PC-3 (cell line): ENCODE measurements around the gene EXO1. TPM values are rescaled to one million over a fixed set of nuclear protein-coding genes. Genes with fewer than 3 reads are reported as not detected.

Experiments used
- ATAC-seq: fragments of 200-7000 bp; cut with Tn5 transposase; 2 replicates; pipeline ENCODE4 v1.9.1; 2020; ENCODE audit warnings: mild to moderate bottlenecking, moderate library complexity
- BruUV-seq: library from RNA; stranded (reverse); fragments of 400-500 nt; replicated peaks from 2 replicates; lab custom pipeline; 2021; lab: Mats Ljungman, UMichigan
- CTCF ChIA-PET: fragments of 300-600 bp; sonication (Branson Sonifier 250); formaldehyde crosslinking; loops from one replicate; lab custom pipeline; 2022; ENCODE audit warnings: antibody characterized with exemption; lab: Charles Lee
- POLR2A ChIA-PET: fragments of 300-600 bp; sonication (Branson Sonifier 250); formaldehyde crosslinking; loops from one replicate; lab custom pipeline; 2022; ENCODE audit warnings: antibody characterized with exemption; ENCODE audit not compliant: unreplicated experiment; lab: Charles Lee
- DNase-seq: peaks from one replicate; pipeline ENCODE4 v3.0.0-alpha.2; 2015
- H2AFZ ChIP-seq: fragments of 300-600 bp; sonication (generic); 2 replicates; pipeline ENCODE4 v1.6.0; 2016; ENCODE audit warnings: antibody characterized with exemption, low read length
- H3F3A ChIP-seq: fragments of 300-600 bp; sonication (generic); one replicate; pipeline ENCODE4 v1.6.0; 2017; ENCODE audit warnings: antibody characterized with exemption, low read length, control low read depth, mild to moderate bottlenecking; ENCODE audit not compliant: unreplicated experiment
- H3K27ac ChIP-seq: fragments of 300-600 bp; sonication (generic); 2 replicates; pipeline ENCODE4 v1.5.1; 2016; ENCODE audit warnings: mild to moderate bottlenecking, low read length
- H3K27me3 ChIP-seq: fragments of 300-600 bp; sonication (generic); 2 replicates; pipeline ENCODE4 v1.6.1; 2016; ENCODE audit warnings: low read length, mixed read lengths
- H3K36me3 ChIP-seq: fragments of 300-600 bp; sonication (generic); 2 replicates; pipeline ENCODE4 v1.6.1; 2016; ENCODE audit warnings: low read depth, mixed run types, low read length, mixed read lengths
- H3K4me1 ChIP-seq: fragments of 300-600 bp; sonication (generic); 2 replicates; pipeline ENCODE4 v1.5.1; 2016; ENCODE audit warnings: low read length; ENCODE audit not compliant: insufficient read depth
- H3K4me2 ChIP-seq: fragments of 300-600 bp; sonication (generic); 2 replicates; pipeline ENCODE4 v1.6.0; 2016; ENCODE audit warnings: low read length
- H3K4me3 ChIP-seq: fragments of 300-600 bp; sonication (generic); 2 replicates; pipeline ENCODE4 v1.5.1; 2016; ENCODE audit warnings: mild to moderate bottlenecking, low read length, mixed read lengths
- H3K79me2 ChIP-seq: fragments of 300-600 bp; sonication (generic); 2 replicates; pipeline ENCODE4 v1.6.1; 2017; ENCODE audit warnings: low read length, mixed read lengths
- H3K9ac ChIP-seq: fragments of 300-600 bp; sonication (generic); 2 replicates; pipeline ENCODE4 v1.6.0; 2016; ENCODE audit warnings: mild to moderate bottlenecking, low read length
- H3K9me2 ChIP-seq: fragments of 300-600 bp; sonication (generic); replicated peaks from 2 replicates; pipeline ENCODE4 v1.6.1; 2016; ENCODE audit warnings: mixed run types, low read length, mixed read lengths
- H3K9me3 ChIP-seq: fragments of 300-600 bp; sonication (generic); 2 replicates; pipeline ENCODE4 v1.6.1; 2016; ENCODE audit warnings: low read length, mixed read lengths
- H4K20me1 ChIP-seq: fragments of 300-600 bp; sonication (generic); 2 replicates; pipeline ENCODE4 v1.6.1; 2016; ENCODE audit warnings: low read length, mixed read lengths
- CTCF ChIP-seq: fragments of 300-600 bp; sonication (generic); conservative IDR thresholded peaks from 2 replicates; pipeline ENCODE4 v1.5.1; 2017; ENCODE audit warnings: antibody characterized with exemption, low read depth, mild to moderate bottlenecking, low read length
- EZH2 ChIP-seq: fragments of 300-600 bp; sonication (generic); IDR thresholded peaks from one replicate; pipeline ENCODE4 v1.6.1; 2017; ENCODE audit warnings: antibody characterized with exemption, mild to moderate bottlenecking, low read length; ENCODE audit not compliant: unreplicated experiment
- EZH2phosphoT487 ChIP-seq: fragments of 300-600 bp; sonication (generic); IDR thresholded peaks from 2 replicates; pipeline ENCODE4 v1.6.1; 2018; ENCODE audit warnings: mild to moderate bottlenecking, antibody characterized with exemption, low read length, borderline replicate concordance
- intact Hi-C: fragments of 100-400 bp; cut with micrococcal nuclease; formaldehyde crosslinking; loops from 2 replicates; pipeline ENCODE4 v1.9.0; 2023
- total RNA-seq: library from RNA; depleted of rRNA; stranded (reverse); fragments of >200 nt; gene quantifications from 2 replicates; pipeline ENCODE4 v1.2.3, GENCODE V29; 2014

The EXO1 gene
- total RNA-seq, 1 experiment from 2014 or later: 41.3 TPM

GRCh38 chr1:241870336-241870735, 22.3 kb downstream of the EXO1 start:
- H3K4me2 ChIP-seq: no peak overlapping the region
- POLR2A ChIA-PET: no interaction called here
- BruUV-seq: no TSS peak

DNA sequence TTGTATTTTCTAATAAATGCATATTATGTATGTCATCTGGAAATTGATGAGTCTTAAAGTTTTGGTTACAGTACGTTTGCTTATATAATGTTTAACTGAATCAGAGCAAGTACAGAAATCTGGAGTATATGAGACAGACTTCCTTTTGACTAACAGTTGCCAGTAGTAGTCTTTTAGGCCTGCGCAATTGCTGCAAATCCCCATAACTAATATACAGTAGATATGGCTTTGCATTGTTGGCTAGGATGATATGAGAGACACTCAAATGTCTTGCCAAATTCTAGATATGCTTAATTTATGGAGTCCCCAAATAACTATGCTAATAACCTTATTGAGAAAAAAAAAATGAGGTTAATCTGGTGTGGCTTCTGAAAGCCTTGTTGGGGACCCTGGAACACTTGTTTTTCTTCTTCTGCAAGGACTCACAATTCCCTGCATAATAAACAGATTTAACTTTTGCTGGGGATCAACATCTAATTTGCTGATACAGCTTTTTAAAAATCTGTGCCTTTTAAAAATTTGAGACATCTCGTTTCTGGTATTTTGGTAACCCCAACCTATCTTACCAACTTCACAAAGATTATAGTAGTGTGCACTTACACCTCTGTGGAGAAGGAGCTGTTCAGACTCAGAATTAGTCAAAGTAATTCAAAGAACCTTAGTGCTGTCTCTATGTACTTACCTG, 22.9 kb downstream of the EXO1 start:
- no peaks in the 10 kb centered on the region for H3K9me2 ChIP-seq
- H3K9ac ChIP-seq: no peak overlapping the region
- H3K4me3 ChIP-seq: no peak overlapping the region
- BruUV-seq: no TSS peak
- TF ChIP-seq CTCF: no peak
- TF ChIP-seq EZH2: no peak
- no peak for TF ChIP-seq EZH2phosphoT487
- H2AFZ ChIP-seq: no peak overlapping the region
- H3K36me3 ChIP-seq: peaks cover 46% of the 10 kb centered on the region
- H3K4me2 ChIP-seq: no peak overlapping the region
- no peaks in the 10 kb centered on the region for H4K20me1 ChIP-seq
- no peak for ATAC-seq
- no peaks in the 10 kb centered on the region for H3K9me3 ChIP-seq
- DNase-seq: no peak
- H3K79me2 ChIP-seq: no peaks in the 10 kb centered on the region
- ChIA-PET CTCF (no interaction called here), POLR2A (no interaction called here)
- H3K4me1 ChIP-seq: no peaks in the 10 kb centered on the region
- H3K27me3 ChIP-seq: no peaks in the 10 kb centered on the region
- H3F3A ChIP-seq: no peaks in the 10 kb centered on the region
- no peak overlapping the region for H3K27ac ChIP-seq
- intact Hi-C loops: no loop called here

More at GRCh38 chr1:241870336-241870735, 22.3 kb downstream of the EXO1 start:
- CTCF ChIA-PET: no interaction called here
- Histone ChIP-seq H3K9me2 (no peaks in the 10 kb centered on the region), H3K4me1 (no peaks in the 10 kb centered on the region), H3K27ac (no peak overlapping the region), H3F3A (no peaks in the 10 kb centered on the region), H4K20me1 (no peaks in the 10 kb centered on the region), H3K79me2 (no peaks in the 10 kb centered on the region), H3K9me3 (no peaks in the 10 kb centered on the region), H3K4me3 (no peak overlapping the region), H2AFZ (no peak overlapping the region), H3K36me3 (peaks cover 46% of the 10 kb centered on the region), H3K9ac (no peak overlapping the region), H3K27me3 (no peaks in the 10 kb centered on the region)
- no peak for ATAC-seq
- intact Hi-C loops: no loop called here
- TF ChIP-seq EZH2phosphoT487: no peak
- no peak for TF ChIP-seq CTCF
- no peak for TF ChIP-seq EZH2
- DNase-seq: no peak

DNA sequence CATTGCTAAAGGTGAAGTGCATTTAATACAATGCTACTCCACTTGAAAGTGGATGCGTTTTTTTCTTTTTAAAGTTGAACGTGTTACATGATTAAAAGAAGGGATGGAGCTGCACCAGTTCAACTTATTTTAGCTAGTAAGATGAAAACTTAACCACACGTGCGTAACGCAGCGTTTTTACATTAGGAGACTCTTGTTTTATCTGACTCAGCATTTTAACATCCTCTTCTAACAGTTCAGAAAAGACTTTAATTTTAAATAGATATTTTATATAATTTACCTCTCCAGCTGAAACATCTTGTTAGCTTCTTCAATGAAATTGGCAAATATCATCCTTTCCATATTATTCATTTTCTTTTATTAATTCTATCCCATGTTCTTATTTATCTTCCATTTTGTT, 33.4 kb downstream of the EXO1 start:
- BruUV-seq: no TSS peak
- no peaks in the 10 kb centered on the region for H3K27me3 ChIP-seq
- no peaks in the 10 kb centered on the region for H3K9me2 ChIP-seq
- ATAC-seq (no peak), DNase-seq (no peak)
- ChIA-PET POLR2A (no interaction called here), CTCF (interaction anchor here (0.5 kb wide), 1 partner anchor 33 kb away, joined by 3 read pairs; the partner anchor contains the start of gene EXO1)
- H3K9me3 ChIP-seq: no peaks in the 10 kb centered on the region
- H3K9ac ChIP-seq: no peak overlapping the region
- TF ChIP-seq CTCF (no peak), EZH2phosphoT487 (no peak), EZH2 (no peak)
- no peak overlapping the region for H3K4me3 ChIP-seq
- H3K36me3 ChIP-seq: peaks cover 30% of the 10 kb centered on the region
- H2AFZ ChIP-seq: no peak overlapping the region
- H3K79me2 ChIP-seq: no peaks in the 10 kb centered on the region
- no peak overlapping the region for H3K27ac ChIP-seq
- H4K20me1 ChIP-seq: no peaks in the 10 kb centered on the region
- no peak overlapping the region for H3K4me2 ChIP-seq
- no peaks in the 10 kb centered on the region for H3K4me1 ChIP-seq
- H3F3A ChIP-seq: no peaks in the 10 kb centered on the region
- intact Hi-C loops: no loop called here
